Stimulated activated CD4-positive, alpha-beta T cell treated with anti-CD3 and anti-CD28 coated beads, TNF-alpha, amount 100 ng/mL, for 48 hours (primary cell): ENCODE results near the gene HOXA6.

Experiments used
- DNase-seq, 3 donors: peaks; one replicate each; pipeline ENCODE4 v3.0.0-alpha.2; 2020; ENCODE audit warnings: low read depth in 3 of 3

The HOXA6 gene

DNA sequence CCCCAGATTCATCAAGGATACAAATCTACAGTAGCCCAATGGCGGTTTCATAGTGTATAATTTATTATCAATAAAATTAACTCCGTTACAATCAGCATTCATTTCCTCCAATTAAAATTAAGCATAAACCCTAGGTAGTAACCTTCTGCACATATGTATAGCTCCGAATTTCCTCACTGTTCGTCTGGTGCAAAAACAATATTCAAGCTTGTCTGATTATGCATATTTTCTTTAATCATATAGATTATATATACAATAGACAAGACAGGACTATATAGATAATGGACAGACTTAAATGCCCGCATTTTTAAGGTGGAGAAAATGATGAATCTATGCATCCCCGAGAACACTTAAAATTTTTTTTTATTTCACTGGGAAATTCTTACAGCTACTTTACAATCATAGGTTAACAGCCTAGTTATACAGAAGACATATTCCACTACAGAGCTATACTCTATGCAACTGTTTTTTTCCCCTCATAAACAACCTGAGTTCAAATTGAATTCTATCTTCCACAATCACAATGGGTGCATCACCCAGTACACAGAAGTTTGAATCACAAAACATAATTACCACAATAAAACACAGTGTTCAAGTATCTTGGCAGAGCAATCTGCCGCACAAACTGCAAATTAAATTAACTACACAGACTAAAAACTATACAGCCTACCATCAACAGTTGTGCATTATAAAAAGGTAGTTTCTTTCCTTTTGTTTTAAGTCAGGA, 15.2 kb upstream of the HOXA6 start:
- DNase-seq, result no peak

- no peak for DNase-seq
Observed at GRCh38 chr7:27161721-27162560, 14.4 kb upstream of the HOXA6 start.

GRCh38 chr7:27161214-27161720, 13.7 kb upstream of the HOXA6 start:
- DNase-seq, result no peak

DNA sequence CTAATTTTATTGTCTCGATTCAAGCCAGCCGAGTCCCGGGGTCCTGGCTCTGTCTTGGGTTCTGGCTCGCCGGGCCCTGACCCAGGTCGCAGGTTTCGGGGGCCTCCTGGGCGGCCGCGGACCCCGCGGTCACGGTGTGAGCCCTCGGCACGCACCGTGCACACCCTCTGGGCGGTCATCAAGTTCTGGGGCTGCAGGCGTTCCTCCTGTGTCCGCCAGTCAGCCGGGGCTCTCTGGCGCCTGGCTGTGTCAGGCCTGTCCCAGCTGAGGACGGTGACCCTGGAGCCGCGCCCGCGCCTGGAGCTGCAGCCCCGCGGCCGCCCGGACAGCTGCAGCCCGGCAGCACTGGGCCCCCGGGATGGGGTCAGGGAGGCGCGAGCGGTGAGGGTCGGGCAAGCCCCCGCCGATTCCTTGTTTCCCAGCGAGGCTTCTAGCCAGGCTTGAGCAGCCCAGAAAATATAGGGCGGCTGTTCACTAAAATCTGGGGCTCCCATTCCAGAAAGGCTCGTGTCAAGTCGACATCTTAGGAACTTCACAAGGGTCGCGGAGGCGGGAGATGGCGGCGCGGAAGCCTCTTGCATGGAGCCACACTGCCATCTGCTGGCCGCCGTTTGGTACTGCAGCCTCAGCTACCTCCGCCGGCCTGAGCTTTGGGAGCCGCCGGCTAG, 13.1 kb upstream of the HOXA6 start:
- DNase-seq, result peak; percentile 70 to 79 (median 72)

DNA sequence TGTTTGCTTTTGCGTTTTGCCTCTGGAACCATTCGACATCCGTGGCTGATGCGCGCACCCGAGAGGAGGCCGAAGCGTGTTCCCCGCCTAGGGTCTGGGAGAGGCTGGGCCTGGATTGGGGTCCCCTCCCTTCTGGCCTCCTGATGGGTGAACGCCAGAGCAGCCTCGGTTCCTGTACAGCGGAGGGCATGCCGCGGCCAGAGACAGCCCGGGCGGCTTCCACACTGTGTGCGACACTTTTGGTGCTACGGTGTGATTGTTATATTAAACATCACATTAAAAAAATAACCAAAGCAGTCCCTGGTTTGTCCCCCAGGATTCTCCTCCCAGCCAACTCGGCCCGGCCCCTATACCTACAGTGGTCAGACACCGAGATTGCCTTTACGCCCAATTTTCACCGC, 12.6 kb upstream of the HOXA6 start:
- no peak for DNase-seq

DNA sequence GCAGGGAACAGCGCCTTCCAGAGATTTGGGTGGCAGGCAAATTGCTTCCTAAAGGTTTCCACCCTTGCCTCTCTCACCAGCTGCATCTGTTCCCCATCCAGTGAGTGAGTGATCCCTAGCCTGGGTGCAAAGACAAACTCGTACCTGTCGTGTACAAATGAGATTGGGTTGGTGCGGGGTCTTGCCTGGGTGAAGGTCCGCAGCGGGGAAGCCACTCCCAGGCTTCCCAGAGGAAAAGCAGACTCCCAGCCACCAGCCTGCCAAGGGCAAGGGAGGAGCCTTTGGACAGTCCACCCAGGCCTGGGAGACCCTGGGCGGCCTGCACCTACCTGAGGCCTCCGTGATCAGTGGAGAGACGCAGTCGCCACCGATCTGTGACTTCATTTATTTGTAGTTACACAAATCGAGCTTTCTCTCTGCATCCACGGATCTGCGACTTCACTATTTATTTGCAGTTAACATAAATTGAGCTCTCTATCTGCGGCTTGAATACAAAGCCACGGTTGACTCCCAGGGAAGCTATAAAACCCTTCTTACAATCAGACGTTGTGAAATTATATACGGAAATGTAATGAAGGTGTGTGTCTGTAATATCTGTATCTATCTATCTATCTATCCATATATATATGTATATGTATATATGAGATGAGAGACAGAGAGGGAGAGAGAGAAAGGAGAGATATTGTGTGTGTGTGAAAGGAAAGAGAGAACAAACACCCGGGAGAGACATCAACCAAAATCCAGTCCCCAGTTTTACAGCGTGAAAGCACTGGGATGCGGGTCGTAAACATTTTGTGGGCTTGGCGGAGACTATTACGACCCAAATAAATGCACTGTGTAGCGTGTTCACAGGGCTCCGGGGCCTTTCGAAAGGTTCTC, 11.9 kb upstream of the HOXA6 start:
- DNase-seq, result no peak

GRCh38 chr7:27158436-27159265, 11.1 kb upstream of the HOXA6 start:
- DNase-seq, result no peak

GRCh38 chr7:27157702-27158431, 10.3 kb upstream of the HOXA6 start:
- no peak for DNase-seq

GRCh38 chr7:27156916-27157701, 9.5 kb upstream of the HOXA6 start:
- DNase-seq, result no peak

- no peak for DNase-seq
Observed at GRCh38 chr7:27156508-27156898, 8.9 kb upstream of the HOXA6 start, which contains the start of gene HOXA7. Gene HOXA7 (minus strand): TSS chr7:27156675. CDS start chr7:27156545, 130 bp downstream.

- no peak for DNase-seq
Observed at GRCh38 chr7:27155816-27156507, 8.4 kb upstream of the HOXA6 start.

DNA sequence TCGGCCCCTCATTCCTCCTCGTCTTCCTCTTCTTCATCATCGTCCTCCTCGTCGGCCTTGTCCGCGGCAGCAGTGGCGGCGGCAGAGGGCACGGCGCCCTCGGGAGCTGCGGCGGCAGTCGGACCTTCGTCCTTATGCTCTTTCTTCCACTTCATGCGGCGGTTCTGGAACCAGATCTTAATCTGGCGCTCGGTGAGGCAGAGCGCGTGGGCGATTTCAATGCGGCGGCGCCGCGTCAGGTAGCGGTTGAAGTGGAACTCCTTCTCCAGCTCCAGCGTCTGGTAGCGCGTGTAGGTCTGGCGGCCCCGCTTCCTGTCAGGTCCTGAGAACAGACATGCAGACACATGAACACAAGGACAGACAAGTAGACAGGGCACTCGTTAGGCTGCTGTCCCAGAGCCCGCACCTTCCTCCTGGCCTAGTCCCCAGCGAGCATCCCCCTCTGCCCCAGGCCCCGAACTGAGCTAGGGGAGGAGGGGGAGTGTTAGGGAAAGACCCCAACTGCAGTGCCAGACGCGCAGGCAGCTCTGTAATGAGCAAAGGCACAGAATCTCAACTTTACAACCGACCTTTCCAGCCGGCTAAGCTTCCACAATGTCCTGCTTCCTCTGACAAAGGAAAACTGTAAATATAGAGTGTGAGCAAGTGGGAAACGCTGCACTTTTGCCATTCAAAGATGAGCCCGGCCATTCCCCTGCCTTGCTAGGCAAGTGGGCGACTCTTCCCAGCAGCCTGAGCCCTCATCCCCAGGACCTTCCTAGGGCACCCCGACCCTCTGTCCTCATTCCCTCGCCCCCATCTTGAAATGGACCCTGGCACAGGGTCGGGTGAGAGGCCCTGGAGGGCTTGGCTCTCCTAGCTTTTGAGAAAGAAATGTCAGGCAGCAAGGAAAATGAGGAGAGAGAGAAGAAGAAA, 7.6 kb upstream of the HOXA6 start:
- no peak for DNase-seq

DNA sequence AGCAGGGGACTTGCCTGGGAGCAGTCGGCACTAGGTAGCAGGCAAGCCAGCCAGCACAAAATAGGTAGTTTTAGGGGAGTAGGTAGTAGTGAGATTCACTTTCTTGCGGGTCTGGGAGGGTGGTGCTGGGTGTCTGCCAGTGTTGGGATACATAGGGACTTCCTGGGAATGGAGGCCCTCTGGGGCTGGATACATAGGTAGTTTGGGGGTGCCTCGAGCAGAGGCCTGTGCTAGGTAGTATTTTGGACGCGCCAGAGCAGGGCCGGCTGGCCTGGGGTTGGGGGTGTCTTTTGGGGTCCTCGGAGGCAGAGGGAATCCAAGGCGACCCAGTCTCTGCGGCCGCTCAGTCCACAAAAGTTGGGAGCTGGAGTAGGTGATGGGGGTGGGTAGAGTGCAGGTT, 6.8 kb upstream of the HOXA6 start:
- DNase-seq, result no peak

DNA sequence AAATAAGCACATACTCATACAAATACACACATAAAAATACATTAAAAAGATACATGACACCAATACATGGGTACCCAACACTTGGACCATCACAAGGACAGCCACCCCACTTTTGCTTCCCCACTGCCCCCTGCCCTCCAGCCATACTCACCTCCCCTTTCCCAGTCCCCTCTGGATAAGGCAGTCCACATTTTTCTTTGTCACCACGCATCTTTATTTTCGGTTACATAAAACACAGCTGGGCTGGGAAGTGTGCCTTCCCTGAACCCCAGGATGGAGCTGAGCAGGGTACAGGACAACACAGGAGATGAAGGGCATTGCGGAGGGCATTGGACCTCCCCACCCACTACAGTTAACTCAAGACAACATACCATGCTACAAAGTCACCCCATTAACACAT, 6.0 kb upstream of the HOXA6 start:
- no peak for DNase-seq

DNA sequence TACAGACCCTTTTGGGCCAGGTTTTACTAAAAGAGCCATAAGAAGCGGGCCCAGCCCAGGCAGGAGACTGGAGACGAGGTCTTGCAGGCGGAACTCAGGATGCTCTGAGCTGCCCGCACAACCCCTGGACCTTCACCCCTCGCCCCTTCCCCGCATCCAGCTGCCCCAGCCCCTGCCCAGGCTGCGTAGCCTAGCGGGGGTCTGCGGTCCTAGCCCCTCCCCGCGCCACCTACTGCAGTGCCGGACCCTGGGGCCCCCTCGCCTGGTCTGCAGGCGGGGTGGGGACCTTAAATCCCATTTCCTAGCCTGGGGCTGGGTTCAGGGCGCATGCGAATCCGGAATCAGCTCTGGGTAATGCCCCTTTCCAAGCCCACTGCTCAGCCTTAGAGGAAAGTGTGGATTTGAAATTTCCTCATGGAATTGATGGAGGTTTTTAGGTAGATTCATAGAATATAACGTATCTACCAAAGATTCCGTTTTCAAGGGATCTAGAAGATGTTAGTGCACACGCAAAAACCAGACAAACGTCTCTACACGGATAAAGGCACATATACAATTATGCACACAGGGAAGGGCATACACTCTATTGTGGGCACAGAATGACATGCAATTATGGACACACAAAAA, 5.4 kb upstream of the HOXA6 start:
- DNase-seq, result no peak

- no peak for DNase-seq
Observed at GRCh38 chr7:27151931-27152815, 4.6 kb upstream of the HOXA6 start, which contains the start of gene HOXA3. Gene HOXA3 (minus strand): TSS chr7:27152583. CDS start chr7:27110640, 41,943 bp downstream.
